ENCODE results near the gene LY6G5B.
A peak's percentile ranks its signal among the peaks of the same experiment; 100 is the strongest.

Gene LY6G5B

GRCh38 chr6:31687860-31688693 is 18.3 kb downstream of the LY6G5B start:
- Histone ChIP-seq H3K9me3 (ENCODE audit: control insufficient read depth, insufficient read depth, low read length) (no peaks in the 10 kb centered on the region), H3K27ac (ENCODE audit: low read depth, low read length) (no peak overlapping the region), H3K36me3 (ENCODE audit: control insufficient read depth, insufficient read depth, low read length) (peaks cover 71% of the 10 kb centered on the region), H3K9ac (ENCODE audit: low read depth, low read length) (no peak overlapping the region), H3K27me3 (ENCODE audit: control insufficient read depth, insufficient read depth, low read length) (no peaks in the 10 kb centered on the region), H3K4me3 (ENCODE audit: low read depth, low read length) (no peak overlapping the region), H3K4me1 (ENCODE audit: control insufficient read depth, insufficient read depth, low read length) (peaks cover 7% of the 10 kb centered on the region; the same call in 1 of the 2 replicates)

- Histone ChIP-seq H3K27me3 (ENCODE audit: control insufficient read depth, insufficient read depth, low read length) (no peaks in the 10 kb centered on the region), H3K36me3 (ENCODE audit: control insufficient read depth, insufficient read depth, low read length) (peaks cover 82% of the 10 kb centered on the region), H3K9ac (ENCODE audit: low read depth, low read length) (no peak overlapping the region), H3K4me1 (ENCODE audit: control insufficient read depth, insufficient read depth, low read length) (peaks cover 4% of the 10 kb centered on the region; the same call in 1 of the 2 replicates), H3K27ac (ENCODE audit: low read depth, low read length) (peak overlapping the region; percentile 14), H3K9me3 (ENCODE audit: control insufficient read depth, insufficient read depth, low read length) (no peaks in the 10 kb centered on the region), H3K4me3 (ENCODE audit: low read depth, low read length) (no peak overlapping the region)
Observed at GRCh38 chr6:31689249-31690110, 19.7 kb downstream of the LY6G5B start.

GRCh38 chr6:31690231-31691077 is 20.7 kb downstream of the LY6G5B start:
- Histone ChIP-seq H3K36me3 (ENCODE audit: control insufficient read depth, insufficient read depth, low read length) (peaks cover 90% of the 10 kb centered on the region), H3K4me3 (ENCODE audit: low read depth, low read length) (no peak overlapping the region), H3K9me3 (ENCODE audit: control insufficient read depth, insufficient read depth, low read length) (no peaks in the 10 kb centered on the region), H3K9ac (ENCODE audit: low read depth, low read length) (no peak overlapping the region), H3K27me3 (ENCODE audit: control insufficient read depth, insufficient read depth, low read length) (no peaks in the 10 kb centered on the region), H3K27ac (ENCODE audit: low read depth, low read length) (peak overlapping the region; percentile 59), H3K4me1 (ENCODE audit: control insufficient read depth, insufficient read depth, low read length) (peaks cover 4% of the 10 kb centered on the region; the same call in 1 of the 2 replicates)

GRCh38 chr6:31691078-31691463 is 21.3 kb downstream of the LY6G5B start:
- Histone ChIP-seq H3K9me3 (ENCODE audit: control insufficient read depth, insufficient read depth, low read length) (no peaks in the 10 kb centered on the region), H3K27ac (ENCODE audit: low read depth, low read length) (peak overlapping the region; percentile 59), H3K4me1 (ENCODE audit: control insufficient read depth, insufficient read depth, low read length) (peaks cover 4% of the 10 kb centered on the region; the same call in 1 of the 2 replicates), H3K9ac (ENCODE audit: low read depth, low read length) (no peak overlapping the region), H3K4me3 (ENCODE audit: low read depth, low read length) (no peak overlapping the region), H3K36me3 (ENCODE audit: control insufficient read depth, insufficient read depth, low read length) (peaks cover 86% of the 10 kb centered on the region), H3K27me3 (ENCODE audit: control insufficient read depth, insufficient read depth, low read length) (no peaks in the 10 kb centered on the region)

GRCh38 chr6:31691564-31692108 is 21.9 kb downstream of the LY6G5B start:
- peaks cover 4% of the 10 kb centered on the region; the same call in 1 of the 2 replicates for H3K4me1 ChIP-seq (ENCODE audit: control insufficient read depth, insufficient read depth, low read length)
- no peaks in the 10 kb centered on the region for H3K27me3 ChIP-seq (ENCODE audit: control insufficient read depth, insufficient read depth, low read length)
- H3K4me3 ChIP-seq (ENCODE audit: low read depth, low read length): no peak overlapping the region
- H3K27ac ChIP-seq (ENCODE audit: low read depth, low read length): no peak overlapping the region
- H3K9me3 ChIP-seq (ENCODE audit: control insufficient read depth, insufficient read depth, low read length): no peaks in the 10 kb centered on the region
- peaks cover 85% of the 10 kb centered on the region for H3K36me3 ChIP-seq (ENCODE audit: control insufficient read depth, insufficient read depth, low read length)
- no peak overlapping the region for H3K9ac ChIP-seq (ENCODE audit: low read depth, low read length)

- Histone ChIP-seq H3K27me3 (ENCODE audit: control insufficient read depth, insufficient read depth, low read length) (no peaks in the 10 kb centered on the region), H3K4me1 (ENCODE audit: control insufficient read depth, insufficient read depth, low read length) (peaks cover 4% of the 10 kb centered on the region; the same call in 1 of the 2 replicates), H3K4me3 (ENCODE audit: low read depth, low read length) (no peak overlapping the region), H3K9me3 (ENCODE audit: control insufficient read depth, insufficient read depth, low read length) (no peaks in the 10 kb centered on the region), H3K9ac (ENCODE audit: low read depth, low read length) (no peak overlapping the region), H3K27ac (ENCODE audit: low read depth, low read length) (no peak overlapping the region), H3K36me3 (ENCODE audit: control insufficient read depth, insufficient read depth, low read length) (peaks cover 83% of the 10 kb centered on the region)
Observed at GRCh38 chr6:31692353-31692752, 22.6 kb downstream of the LY6G5B start.

- Histone ChIP-seq H3K9me3 (ENCODE audit: control insufficient read depth, insufficient read depth, low read length) (no peaks in the 10 kb centered on the region), H3K27me3 (ENCODE audit: control insufficient read depth, insufficient read depth, low read length) (no peaks in the 10 kb centered on the region), H3K4me3 (ENCODE audit: low read depth, low read length) (no peak overlapping the region), H3K27ac (ENCODE audit: low read depth, low read length) (no peak overlapping the region), H3K36me3 (ENCODE audit: control insufficient read depth, insufficient read depth, low read length) (peaks cover 78% of the 10 kb centered on the region), H3K4me1 (ENCODE audit: control insufficient read depth, insufficient read depth, low read length) (peaks cover 4% of the 10 kb centered on the region; the same call in 1 of the 2 replicates), H3K9ac (ENCODE audit: low read depth, low read length) (no peak overlapping the region)
Observed at GRCh38 chr6:31692886-31693285, 23.1 kb downstream of the LY6G5B start.

- Histone ChIP-seq H3K4me3 (ENCODE audit: low read depth, low read length) (no peak overlapping the region), H3K36me3 (ENCODE audit: control insufficient read depth, insufficient read depth, low read length) (peaks cover 72% of the 10 kb centered on the region), H3K4me1 (ENCODE audit: control insufficient read depth, insufficient read depth, low read length) (no peaks in the 10 kb centered on the region; the same call in 1 of the 2 replicates), H3K9me3 (ENCODE audit: control insufficient read depth, insufficient read depth, low read length) (no peaks in the 10 kb centered on the region), H3K27me3 (ENCODE audit: control insufficient read depth, insufficient read depth, low read length) (no peaks in the 10 kb centered on the region), H3K27ac (ENCODE audit: low read depth, low read length) (no peak overlapping the region), H3K9ac (ENCODE audit: low read depth, low read length) (no peak overlapping the region)
Observed at GRCh38 chr6:31693535-31693934, 23.8 kb downstream of the LY6G5B start.

GRCh38 chr6:31697555-31697954 is 27.8 kb downstream of the LY6G5B start:
- no peak overlapping the region for H3K27ac ChIP-seq (ENCODE audit: low read depth, low read length)
- peaks cover 52% of the 10 kb centered on the region for H3K36me3 ChIP-seq (ENCODE audit: control insufficient read depth, insufficient read depth, low read length)
- no peak overlapping the region for H3K4me3 ChIP-seq (ENCODE audit: low read depth, low read length)
- no peak overlapping the region for H3K9ac ChIP-seq (ENCODE audit: low read depth, low read length)
- H3K4me1 ChIP-seq (ENCODE audit: control insufficient read depth, insufficient read depth, low read length): 0 out of 2 replicates have a peak, but pooled peaks cover 7% of the 10 kb centered on the region
- H3K9me3 ChIP-seq (ENCODE audit: control insufficient read depth, insufficient read depth, low read length): no peaks in the 10 kb centered on the region
- no peaks in the 10 kb centered on the region for H3K27me3 ChIP-seq (ENCODE audit: control insufficient read depth, insufficient read depth, low read length)

- Histone ChIP-seq H3K9me3 (ENCODE audit: control insufficient read depth, insufficient read depth, low read length) (no peaks in the 10 kb centered on the region), H3K27me3 (ENCODE audit: control insufficient read depth, insufficient read depth, low read length) (no peaks in the 10 kb centered on the region), H3K4me3 (ENCODE audit: low read depth, low read length) (no peak overlapping the region), H3K9ac (ENCODE audit: low read depth, low read length) (no peak overlapping the region), H3K27ac (ENCODE audit: low read depth, low read length) (no peak overlapping the region), H3K4me1 (ENCODE audit: control insufficient read depth, insufficient read depth, low read length) (0 out of 2 replicates have a peak, but pooled peaks cover 7% of the 10 kb centered on the region), H3K36me3 (ENCODE audit: control insufficient read depth, insufficient read depth, low read length) (peaks cover 28% of the 10 kb centered on the region)
Observed at GRCh38 chr6:31700740-31701401, 31.1 kb downstream of the LY6G5B start.

Data from HUES48 (cell line).